ENCODE measurements around the gene NME5. TPM values are rescaled to one million over a fixed set of nuclear protein-coding genes. Genes with fewer than 3 reads are reported as not detected.
A peak's percentile ranks its signal among the peaks of the same experiment; 100 is the strongest.

The NME5 gene
- total RNA-seq, 1 experiment from 2014 or later = 0.25 TPM

DNA sequence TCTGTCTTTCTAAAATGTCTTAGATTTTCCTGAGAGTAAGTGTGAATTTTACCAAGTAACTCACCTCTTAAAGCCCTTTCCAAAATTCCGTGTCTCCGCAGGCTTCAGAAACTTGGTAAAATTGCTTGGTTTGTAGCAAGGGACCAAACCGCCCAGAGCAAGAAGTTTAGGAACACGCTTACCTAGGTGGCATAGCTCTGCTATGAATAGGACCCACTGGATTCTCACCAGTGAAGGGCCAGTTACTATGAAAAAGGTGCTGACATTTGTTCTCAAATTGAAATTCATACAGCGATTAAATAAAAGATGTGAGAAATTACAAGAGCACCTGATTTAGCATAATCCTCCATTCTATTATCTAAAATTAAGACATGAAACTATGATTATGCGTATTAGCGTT lies 6.7 kb downstream of the NME5 start:
- no peak for DNase-seq (ENCODE audit: low read depth)

DNA sequence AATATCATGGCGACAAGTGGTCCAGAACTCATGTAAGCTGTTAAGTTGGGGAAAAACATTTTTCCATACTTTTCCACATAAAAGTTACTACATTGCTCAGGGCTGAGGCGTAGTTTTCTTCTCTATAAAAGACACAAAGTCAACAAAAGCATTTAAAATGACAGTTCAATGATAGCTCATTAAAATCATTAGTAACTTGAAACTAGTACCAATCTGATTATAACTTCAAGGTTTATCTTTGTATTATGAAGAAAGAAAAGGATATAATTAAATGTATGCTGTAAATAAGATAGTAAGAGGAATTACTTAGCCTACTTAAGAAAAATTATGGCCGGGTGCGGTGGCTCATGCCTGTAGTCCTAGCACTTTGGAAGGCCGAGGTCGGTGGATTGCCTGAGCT lies 9.9 kb downstream of the NME5 start:
- DNase-seq (ENCODE audit: low read depth) = no peak

DNA sequence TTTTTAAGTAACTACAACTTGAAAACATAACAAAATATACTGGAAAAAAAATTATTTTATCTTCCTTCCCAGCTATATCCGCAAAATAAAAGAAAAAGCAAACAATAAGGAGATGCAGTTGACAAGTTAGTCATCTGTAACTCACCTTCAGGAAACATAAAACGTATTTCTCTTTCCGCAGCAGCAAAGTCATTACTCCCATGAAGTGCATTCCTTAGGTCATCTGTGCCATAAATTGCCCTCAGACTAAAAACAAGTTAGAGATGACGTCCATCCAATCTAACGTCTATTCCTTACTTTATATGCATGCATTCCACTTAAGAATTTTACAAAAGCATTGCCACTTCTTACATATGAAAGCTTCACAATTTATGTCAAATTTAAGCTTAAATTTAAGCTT lies 10.9 kb downstream of the NME5 start:
- no peak for DNase-seq (ENCODE audit: low read depth)

DNA sequence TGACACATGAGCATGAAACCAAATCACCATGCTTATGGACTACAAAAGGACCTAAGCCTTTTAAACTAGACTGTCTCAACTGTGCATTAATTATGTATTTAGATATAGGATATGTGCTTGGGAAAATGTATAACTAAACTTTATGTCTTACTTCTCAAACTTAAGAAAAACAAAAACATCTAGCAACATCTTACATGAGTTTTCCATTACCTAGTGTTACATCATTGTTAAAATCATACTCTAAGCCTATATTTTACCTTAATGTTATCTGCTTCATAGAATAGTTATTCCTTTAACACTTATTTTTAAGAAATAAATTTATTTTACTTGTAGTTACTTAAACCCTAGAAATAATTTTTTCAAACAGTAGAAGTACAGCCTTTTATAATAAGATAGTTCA lies 24.0 kb downstream of the NME5 start:
- DNase-seq (ENCODE audit: low read depth) = no peak

DNA sequence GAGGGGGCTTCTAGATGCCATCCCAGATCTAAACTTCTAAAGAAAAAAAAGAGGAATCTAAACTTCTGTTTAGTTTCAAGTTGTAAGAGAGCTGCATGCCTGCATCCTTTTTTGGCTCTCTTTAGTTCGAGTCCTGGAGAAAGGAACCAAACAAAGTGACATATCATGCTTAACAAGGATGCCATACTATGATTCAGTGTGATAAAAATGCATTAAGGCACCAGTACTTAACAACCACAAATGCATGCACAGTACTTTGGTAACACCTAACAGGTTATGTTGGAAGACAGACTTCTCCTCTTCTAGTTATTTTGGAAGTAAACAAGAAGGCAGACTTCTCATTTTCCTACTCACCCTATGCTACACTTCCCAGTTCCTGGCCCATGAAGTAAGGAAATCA lies 27.3 kb downstream of the NME5 start:
- peak; percentile 80 for DNase-seq (ENCODE audit: low read depth)

DNA sequence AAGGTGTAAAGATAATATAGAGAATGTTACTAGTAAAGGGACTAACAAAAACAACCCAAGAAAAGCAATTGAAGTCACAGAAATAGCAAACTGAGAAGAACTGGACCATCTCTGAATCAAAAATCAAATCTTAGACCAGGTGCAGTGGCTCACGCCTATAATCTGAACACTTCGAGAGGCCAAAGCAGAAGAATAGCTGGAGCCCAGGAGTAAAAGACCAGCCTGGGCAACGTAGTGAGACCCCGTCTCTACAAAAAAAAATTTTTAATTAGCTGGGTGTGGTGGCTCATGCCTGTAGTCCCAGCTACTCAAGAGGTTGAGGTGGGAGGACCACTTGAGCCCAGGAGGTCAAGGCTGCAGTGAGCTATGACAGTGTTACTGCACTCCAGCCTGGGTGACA lies 28.0 kb downstream of the NME5 start:
- no peak for DNase-seq (ENCODE audit: low read depth)

DNA sequence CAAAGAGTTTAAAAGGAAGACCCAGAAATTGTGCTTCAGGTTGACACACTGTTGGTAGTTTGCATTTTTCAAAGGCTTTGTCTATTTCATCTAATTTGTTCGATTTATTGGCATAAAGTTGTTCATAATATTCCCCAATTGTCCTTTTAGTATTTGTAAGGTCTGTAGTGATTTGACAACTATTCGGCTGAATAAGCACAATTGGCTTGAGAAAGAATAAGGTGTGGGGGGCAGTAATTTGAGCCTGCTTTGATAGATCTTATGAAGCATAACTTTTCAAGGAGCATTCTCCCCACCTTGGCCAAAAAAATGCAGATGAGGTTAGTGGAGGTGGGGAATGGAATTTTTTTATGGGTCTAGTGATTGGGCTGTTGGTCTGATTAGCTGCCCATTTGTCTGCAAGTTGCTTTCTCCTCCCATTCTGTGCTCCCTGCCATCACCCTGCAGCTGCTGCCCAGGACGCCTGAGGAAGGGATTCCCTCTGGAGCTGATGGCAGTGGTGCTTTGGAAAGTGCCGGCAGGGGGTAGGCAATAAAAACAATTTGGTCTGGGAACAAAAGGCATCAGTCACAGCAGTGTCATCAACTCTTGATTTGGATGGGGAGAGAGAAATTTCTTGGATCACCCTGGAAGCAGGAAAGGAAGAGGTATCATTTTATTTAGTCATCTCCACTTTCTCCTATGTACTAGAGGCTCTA lies 28.8 kb downstream of the NME5 start:
- peak; percentile 73 for DNase-seq (ENCODE audit: low read depth)

DNA sequence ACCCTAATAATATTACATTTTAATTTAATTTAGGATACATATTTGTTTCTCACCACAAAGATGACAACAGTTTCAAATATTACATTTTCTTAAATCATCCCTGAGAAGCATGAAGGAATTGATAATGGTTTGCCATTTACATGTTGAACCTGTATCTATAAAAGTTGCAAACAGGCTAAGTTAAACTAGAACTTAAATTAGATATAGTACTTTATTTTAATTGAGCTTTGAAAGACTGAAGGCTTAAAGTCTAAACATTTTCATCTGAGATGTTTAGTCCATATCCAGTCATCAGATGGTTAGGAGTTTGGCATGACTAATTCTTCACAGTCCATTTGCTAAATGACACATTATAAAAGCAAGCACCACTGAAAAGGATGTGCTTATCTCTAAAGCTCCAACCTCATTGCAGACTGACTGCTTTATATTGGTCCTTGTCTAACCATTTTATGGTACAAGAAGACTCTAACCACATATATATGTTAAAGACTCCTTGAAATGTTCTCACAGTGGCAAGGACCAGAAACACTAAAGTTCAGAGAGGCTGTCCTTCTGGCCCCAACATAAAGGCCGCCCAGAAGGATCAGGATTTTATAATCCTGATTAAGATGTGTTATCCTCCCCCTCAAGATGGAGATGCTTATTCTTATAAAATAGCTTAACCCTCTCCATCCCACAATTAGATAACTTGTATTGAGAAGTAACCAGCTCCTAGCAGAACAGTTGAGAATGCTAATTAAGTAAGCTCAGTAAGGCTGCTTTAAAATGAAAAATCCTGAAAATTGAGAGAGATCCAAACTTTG lies 29.6 kb downstream of the NME5 start:
- DNase-seq (ENCODE audit: low read depth) = peak; percentile 69

DNA sequence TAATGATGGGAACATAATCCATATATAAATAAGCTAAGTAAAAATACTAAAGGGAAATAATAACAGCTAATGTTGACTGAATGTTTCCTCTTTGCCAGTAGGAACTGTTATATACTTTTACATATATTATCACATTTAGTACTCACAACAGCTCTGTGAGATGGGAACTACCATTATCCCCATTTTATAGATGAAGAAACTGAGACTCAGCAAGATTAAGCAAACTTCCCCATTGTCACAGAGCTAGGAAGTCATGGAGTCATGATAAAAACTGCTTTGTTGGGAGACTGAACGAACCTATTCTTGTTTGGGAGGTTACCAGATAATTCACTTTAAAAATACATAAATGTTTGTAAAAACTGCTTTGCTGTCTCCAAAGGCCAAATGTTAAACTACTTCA lies 32.0 kb downstream of the NME5 start:
- DNase-seq (ENCODE audit: low read depth) = no peak

DNA sequence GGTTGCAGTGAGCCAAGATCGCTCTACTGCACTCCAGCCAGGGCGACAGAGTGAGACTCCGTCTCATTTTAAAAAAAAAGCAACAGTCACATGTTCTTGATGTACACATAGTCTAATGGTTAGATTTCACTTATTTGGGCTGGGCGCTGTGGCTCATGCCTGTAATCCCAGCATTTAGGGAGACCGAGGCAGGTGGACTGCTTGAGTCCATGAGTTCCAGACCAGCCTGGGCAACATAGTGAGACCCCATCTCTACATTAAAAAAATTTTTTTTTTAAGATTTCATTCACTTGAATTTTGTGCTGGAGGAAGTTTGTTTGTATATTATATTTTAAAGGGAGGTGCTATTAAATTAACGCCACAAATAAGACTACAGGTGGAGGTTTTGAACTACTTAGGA lies 33.5 kb downstream of the NME5 start:
- DNase-seq (ENCODE audit: low read depth) = no peak

DNA sequence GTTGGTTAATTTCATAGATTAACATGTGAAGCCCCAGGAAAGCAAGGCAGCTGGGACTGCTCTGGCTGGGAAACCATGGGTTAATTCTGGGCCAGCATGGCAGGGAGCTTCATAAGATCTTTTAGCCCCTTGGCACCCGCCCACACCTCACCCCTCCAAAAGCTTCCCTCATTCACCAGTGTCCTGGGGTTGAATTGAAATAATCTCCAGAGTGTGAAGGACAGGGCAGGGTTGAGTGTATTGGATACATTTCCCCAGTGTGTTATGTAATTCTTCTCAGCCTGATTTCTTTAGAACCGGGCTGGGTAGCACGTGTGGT lies 36.0 kb downstream of the NME5 start:
- no peak for DNase-seq (ENCODE audit: low read depth)

DNA sequence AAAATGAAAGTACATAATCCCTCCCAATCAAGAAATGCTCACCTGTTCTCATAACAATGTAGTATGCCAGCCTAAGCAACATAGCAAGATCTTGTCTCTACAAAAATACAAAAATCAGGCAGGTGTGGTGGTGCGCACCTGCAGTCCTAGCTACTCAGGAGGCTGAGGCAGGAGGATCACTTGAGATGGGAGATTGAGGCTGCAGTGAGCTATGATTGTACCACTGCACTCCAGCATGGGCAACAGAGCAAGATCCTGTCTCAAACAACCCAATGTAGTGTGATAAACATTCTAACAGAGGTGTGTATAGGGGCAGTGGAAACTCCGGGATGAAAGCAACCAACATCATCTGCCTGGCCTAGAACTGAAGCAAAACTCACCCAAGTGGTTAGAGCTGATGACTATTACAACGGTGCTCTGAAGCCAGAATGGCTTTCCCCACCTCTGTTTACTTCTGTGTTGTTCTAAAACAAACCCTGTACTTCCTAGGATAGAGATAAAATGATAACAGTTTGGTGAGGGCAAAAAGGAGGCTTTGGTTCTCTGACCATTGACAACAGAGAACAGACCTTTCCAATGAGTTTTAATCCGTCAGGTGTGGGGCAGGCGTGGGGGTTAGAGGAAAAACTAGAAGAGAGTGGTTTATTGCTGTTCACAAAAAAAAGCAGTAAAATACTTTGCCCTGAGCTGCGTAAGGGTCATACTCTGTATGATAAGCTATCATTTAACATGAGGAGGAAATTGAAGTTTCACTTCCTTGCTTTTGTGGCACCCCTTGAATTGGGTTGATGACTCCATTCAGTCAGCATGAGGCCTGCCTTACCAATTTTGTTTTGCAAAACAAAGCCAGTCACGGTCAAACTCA lies 36.5 kb downstream of the NME5 start:
- no peak for DNase-seq (ENCODE audit: low read depth)

DNA sequence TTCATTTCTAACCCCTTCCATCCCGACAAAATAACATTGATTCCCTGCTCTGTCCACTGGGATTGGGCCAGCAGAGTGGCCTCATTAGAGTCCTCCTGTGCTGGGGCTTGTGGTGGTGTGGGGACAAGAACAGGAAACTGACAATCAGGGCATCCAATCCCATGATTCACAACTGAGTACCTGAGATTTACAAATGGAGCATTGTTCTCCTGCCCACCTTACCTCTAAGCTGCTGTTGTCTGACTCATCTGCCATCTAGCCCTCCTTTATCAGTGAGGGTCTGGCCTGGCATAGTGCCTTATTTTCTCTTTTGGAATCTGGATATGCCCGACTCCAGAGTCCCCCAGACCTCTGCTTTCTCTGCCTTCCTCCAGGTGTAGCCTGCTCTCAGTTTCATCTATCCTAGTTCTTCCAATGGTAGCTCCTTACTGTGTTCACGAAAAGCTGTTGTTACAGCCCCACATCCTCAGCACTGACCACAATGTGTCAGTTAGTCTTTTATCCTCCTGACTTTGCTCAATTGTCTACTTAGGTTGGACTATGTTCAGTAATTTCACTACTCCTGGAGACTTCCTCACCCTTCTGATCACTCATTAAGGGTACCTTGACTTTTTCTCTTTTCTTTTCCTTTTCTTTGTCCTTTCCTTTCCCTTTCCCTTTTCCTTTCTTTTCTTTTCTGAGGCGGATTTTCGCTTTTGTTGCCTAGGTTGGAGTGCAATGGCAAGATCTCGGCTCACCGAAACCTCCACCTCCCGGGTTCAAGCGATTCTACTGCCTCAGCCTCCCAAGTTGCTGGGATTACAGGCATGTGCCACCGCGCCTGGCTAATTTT lies 42.0 kb downstream of the NME5 start:
- no peak for DNase-seq (ENCODE audit: low read depth)

DNA sequence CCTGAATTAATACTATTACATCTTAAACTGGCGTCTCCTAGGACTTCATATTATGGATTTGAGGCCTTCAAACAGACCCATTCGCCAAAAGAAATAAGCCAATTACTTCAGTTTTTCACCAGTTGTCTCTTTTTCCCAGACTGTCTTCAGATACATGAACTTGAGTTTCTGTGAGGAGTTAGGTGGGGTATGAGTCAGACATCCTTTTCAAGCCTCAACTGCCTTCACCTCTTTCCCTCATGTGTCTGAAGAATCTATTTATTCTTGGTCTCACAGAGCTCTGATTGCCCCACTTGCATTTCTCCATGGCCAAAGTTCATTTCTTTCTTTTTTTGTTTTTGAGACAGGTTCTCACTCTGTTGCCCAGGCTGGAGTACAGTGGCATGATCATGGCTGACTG lies 42.9 kb downstream of the NME5 start:
- DNase-seq (ENCODE audit: low read depth) = peak; percentile 29

DNA sequence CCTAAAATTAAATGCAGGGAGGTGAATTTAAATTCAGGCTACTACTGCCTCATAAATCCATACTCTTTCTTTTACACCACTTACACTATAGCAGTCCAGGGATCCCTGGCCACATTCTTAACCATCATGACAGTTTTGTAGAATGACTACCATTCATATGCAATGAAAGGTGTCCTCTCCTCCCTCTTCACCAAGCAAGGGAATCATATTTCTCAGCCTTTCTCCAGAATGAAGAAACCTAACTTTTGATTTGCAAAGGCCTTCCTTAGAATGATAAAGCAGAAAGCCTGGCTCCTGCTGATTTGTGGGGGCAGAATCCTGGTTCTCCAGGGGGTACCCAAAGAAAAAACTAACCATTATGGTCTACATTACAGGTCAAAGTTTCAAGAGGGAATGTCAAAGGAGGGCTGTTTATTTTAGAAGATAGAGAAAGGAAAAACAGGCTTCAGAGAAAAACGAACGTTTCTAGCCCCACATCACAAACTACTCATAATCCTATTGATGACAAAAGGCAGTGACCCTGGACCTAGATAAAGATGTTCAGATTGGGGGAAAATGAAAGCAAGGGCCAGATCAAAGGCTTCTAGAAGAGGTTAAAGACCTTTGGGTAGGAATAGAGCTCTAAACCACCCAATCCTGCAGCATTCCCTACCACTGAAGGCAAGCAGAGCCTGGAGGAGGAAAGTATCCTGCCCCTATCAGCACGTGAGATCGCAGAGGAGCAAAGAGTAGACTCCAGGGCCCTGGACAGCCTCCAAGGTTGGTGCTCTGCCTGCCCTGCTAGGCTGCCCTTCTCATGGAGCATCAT lies 43.9 kb downstream of the NME5 start:
- DNase-seq (ENCODE audit: low read depth) = no peak

DNA sequence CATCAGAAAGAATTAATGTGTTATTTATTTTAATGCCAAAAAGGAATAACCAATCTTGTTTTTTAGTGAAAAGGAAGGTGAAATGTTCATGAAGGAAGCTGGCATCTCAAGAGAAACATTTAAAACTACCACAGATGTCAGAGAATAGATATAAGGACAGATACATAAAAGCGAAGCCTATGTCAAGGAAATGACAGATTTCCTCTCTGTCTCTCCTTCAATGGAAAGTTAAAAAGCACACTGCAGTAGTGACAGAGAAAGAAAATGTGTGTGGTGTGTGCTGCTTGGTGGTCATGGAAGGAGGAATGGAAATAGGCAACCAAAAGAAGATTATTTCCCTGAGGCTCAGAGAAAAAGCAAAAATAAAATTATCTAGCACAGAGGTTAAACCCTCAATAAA lies 46.2 kb downstream of the NME5 start:
- DNase-seq (ENCODE audit: low read depth) = no peak

DNA sequence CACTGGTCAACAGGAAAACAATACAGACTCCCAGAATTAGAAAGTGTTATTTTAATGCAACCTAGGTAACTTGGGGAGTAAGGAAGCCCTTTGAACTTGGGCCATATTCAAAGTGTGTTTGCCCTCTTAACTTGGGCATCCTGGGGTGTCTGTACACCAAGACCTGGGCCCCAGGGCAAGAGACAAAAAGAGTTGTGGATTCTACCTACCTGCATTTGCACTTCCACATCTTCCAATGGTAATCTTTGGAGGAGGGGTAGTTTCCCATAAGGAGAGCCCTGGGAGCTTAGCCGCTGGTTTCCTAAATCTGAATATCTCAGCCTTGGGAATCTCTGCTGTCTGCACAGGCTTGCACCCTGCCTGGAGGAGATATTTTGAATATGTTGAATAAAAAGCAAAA lies 46.9 kb downstream of the NME5 start:
- no peak for DNase-seq (ENCODE audit: low read depth)

DNA sequence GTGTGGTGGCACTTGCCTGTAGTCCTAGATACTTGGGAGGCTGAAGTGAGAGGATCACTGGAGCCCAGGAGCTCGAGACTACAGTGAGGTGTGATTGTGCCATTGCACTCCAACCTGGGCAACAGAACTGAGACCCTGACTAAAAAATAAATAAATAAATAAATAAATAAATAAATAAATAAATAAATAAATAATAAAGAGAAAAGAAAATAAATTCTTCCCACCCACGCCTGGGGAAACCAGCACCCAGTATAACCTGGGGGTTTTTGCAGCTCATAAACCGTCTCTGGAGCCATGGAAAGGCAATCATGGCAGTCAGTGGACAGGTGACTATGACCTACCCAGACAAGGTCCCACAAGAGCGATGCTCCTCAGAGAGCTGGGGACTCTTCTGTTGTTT lies 47.5 kb downstream of the NME5 start:
- DNase-seq (ENCODE audit: low read depth) = no peak

DNA sequence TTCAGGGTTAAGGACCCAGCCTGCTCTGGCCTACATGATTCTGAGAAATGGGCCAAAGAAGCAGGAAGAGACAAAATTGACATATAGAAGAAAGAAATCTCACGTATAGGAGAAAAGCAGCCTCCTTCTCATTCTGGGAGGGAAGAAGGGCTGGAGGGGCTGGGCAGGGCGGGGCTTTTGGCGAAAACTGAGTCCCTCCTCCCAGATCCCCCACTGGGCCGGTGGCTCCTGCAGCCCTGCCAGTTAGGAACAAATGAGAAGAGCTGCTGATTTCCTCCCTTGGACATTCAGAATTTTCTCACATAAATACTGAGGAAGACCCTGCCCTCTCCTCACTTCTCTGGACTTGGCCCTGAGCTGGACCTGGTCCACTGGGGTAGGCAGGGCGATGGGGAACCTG lies 55.5 kb downstream of the NME5 start, which contains the start of gene WNT8A:
TSS of gene WNT8A (plus strand) at position 332 of the 400 bp plus-strand sequence. CDS start 95 bp downstream, outside the sequence.
- no peak for DNase-seq (ENCODE audit: low read depth)

DNA sequence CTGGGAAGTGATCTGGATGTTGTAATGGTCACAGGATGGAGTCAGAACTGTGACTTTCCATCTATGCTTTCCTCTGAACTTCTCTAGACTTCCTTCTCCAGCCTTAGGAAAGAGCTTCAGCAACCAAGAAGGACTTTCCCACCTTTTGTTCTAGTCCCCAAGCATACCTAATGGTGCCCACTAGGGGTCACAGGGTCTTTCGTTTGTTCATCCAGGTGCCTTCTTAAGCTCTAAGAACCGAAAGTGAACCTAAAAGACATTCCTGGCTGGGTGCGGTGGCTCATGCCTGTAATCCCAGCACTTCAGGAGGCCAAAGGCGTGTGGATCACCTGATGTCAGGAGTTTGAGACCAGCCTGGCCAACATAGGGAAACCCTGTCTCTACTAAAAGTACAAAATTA lies 57.2 kb downstream of the NME5 start:
- no peak for DNase-seq (ENCODE audit: low read depth)

Measured in M059J (cell line).